Measurements from ENCODE around the gene UTP3.

- TF ChIP-seq CTCF (IDR thresholded peaks at IDR 0.05; ENCODE audit: borderline replicate concordance, extremely low read depth, low read length, poor library complexity, severe bottlenecking) (no peak), EZH2 (IDR thresholded peaks at IDR 0.05; ENCODE audit: borderline replicate concordance, low read depth, low read length, severe bottlenecking) (no peak)
These were observed 18.2 kb downstream of the UTP3 start for GRCh38 chr4:70706516-70706915.
